LNCAP (cell line): ENCODE data around the gene LRRTM2.

Experiments used
- TF ChIP-seq, protein P1 (sequence below): fragments of 450-650 bp; IDR thresholded peaks from 2 replicates; pipeline ENCODE4 v1.5.1; 2017; ENCODE audit warnings: mild to moderate bottlenecking

Gene LRRTM2

DNA sequence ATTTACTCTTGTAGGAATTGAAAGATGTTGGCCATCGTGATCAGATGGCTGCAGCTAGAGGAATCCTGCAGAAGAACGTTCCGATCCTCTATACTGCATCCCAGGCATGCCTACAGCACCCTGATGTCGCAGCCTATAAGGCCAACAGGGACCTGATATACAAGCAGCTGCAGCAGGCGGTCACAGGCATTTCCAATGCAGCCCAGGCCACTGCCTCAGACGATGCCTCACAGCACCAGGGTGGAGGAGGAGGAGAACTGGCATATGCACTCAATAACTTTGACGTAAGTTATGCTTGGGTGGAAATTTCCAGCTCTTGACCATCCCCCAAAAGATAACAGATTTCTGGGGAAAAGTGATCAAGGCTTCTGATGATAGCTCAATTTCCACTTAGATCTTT lies 50.6 kb downstream of the LRRTM2 start:
- TF ChIP-seq, protein P1, sequence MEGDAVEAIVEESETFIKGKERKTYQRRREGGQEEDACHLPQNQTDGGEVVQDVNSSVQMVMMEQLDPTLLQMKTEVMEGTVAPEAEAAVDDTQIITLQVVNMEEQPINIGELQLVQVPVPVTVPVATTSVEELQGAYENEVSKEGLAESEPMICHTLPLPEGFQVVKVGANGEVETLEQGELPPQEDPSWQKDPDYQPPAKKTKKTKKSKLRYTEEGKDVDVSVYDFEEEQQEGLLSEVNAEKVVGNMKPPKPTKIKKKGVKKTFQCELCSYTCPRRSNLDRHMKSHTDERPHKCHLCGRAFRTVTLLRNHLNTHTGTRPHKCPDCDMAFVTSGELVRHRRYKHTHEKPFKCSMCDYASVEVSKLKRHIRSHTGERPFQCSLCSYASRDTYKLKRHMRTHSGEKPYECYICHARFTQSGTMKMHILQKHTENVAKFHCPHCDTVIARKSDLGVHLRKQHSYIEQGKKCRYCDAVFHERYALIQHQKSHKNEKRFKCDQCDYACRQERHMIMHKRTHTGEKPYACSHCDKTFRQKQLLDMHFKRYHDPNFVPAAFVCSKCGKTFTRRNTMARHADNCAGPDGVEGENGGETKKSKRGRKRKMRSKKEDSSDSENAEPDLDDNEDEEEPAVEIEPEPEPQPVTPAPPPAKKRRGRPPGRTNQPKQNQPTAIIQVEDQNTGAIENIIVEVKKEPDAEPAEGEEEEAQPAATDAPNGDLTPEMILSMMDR: no peak

DNA sequence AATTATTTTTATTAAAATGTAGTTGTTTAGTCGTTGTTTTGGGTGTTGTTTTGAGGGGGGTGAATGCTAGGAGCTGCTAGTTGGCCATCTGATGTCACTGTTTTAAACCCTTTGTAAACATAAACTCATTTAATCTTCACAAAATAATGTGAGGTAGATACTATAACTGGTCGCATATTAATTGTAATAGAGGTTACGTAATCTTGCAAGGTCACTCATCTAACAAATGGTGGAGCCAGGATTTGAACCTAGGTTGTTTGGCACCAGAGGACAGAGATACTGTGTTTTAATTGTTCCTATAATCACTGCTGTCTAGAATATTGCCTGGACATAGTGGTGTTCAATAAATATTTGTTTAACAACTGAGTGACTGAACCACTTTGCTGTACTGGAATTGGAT lies 54.4 kb downstream of the LRRTM2 start:
- TF ChIP-seq, protein P1: no peak

DNA sequence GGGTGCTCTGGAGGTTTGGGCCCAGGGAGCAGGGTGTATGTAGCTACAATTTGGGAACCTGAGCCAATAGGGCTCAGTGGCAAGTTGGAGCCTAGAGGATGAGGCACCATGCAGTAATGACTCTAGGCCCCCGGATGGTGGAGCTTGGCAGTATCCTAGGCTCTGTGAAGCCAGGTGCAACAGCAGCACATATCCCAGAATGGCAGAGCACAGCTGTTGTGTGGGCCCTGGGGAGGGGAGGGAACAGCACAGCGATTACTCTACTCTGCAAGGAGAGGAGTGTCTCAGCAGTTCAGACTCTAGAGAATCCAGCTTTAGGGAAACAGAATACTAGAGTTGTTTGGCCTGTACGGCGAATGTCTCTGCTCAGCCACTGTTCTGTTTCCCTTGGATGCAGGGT lies 56.1 kb downstream of the LRRTM2 start:
- TF ChIP-seq, protein P1: no peak
